ENCODE data around the gene DNASE1L3. TPM values are rescaled to one million over a fixed set of nuclear protein-coding genes. Genes with fewer than 3 reads are reported as not detected.

Gene DNASE1L3
- total and polyA plus RNA-seq, 2 of the 13 experiments (the other 11 are each of a cell fraction or from before 2014, with no cell fraction given), result 0.86 to 1.7 TPM

GRCh38 chr3:58143417-58144055 is 67.2 kb downstream of the DNASE1L3 start (continued):
- TF ChIP-seq ZFX (CRISPR knock-in tag; IDR thresholded peaks at IDR 0.05; ENCODE audit: low read depth) (peak; percentile 65), XRCC5 (optimal IDR thresholded peaks at IDR 0.05; ENCODE audit: low read length) (peak; percentile 76), ZNF292 (CRISPR knock-in tag; IDR thresholded peaks at IDR 0.05; ENCODE audit: borderline replicate concordance, low read depth) (peak; percentile 47; the same call in 1 of the 2 replicates), NKX3-1 (CRISPR knock-in tag; IDR thresholded peaks at IDR 0.05) (no peak), MXI1 (IDR thresholded peaks at IDR 0.05; ENCODE audit: borderline replicate concordance, low read depth, low read length) (peak; percentile 38; the same call in 1 of the 3 replicates), PHF21A (CRISPR knock-in tag; IDR thresholded peaks at IDR 0.05) (peak; percentile 20; the same call in 1 of the 2 replicates), RXRB (CRISPR knock-in tag; IDR thresholded peaks at IDR 0.05; ENCODE audit: borderline replicate concordance) (peak; percentile 95), THRA (CRISPR knock-in tag; IDR thresholded peaks at IDR 0.05; ENCODE audit: borderline replicate concordance) (peak; percentile 39; the same call in 1 of the 2 replicates), ARID5B (CRISPR knock-in tag; IDR thresholded peaks at IDR 0.05) (peak; percentile 61), REPIN1 (CRISPR knock-in tag; IDR thresholded peaks at IDR 0.05; ENCODE audit: borderline replicate concordance, low read depth) (no peak), ZNF616 (CRISPR knock-in tag; IDR thresholded peaks at IDR 0.05; ENCODE audit: low read depth) (no peak), HOMEZ (CRISPR knock-in tag; IDR thresholded peaks at IDR 0.05; ENCODE audit: low read depth) (0 out of 2 replicates have a peak, but pooled peaks have one; percentile 35), ZBTB7B (CRISPR knock-in tag; IDR thresholded peaks at IDR 0.05) (0 out of 2 replicates have a peak, but pooled peaks have one; percentile 25), GATAD2A (CRISPR knock-in tag; IDR thresholded peaks at IDR 0.05) (peak; percentile 76), HMG20A (CRISPR knock-in tag; IDR thresholded peaks at IDR 0.05; ENCODE audit: borderline replicate concordance) (peak; percentile 65; the same call in 1 of the 2 replicates), MAFF (IDR thresholded peaks at IDR 0.05; ENCODE audit: low read depth, low read length) (peak; percentile 48; the same call in 1 of the 2 replicates), HNF1B (CRISPR knock-in tag; IDR thresholded peaks at IDR 0.05) (peak; percentile 69), ZMAT3 (CRISPR knock-in tag; conservative IDR thresholded peaks at IDR 0.05) (0 out of 2 replicates have a peak, but pooled peaks have one; percentile 35), RELA (CRISPR knock-in tag; IDR thresholded peaks at IDR 0.05) (peak; percentile 82; the same call in 1 of the 2 replicates), FOSL2 (CRISPR knock-in tag; IDR thresholded peaks at IDR 0.05) (peak; percentile 13; the same call in 1 of the 2 replicates)
- TF ChIP-seq, protein P1, sequence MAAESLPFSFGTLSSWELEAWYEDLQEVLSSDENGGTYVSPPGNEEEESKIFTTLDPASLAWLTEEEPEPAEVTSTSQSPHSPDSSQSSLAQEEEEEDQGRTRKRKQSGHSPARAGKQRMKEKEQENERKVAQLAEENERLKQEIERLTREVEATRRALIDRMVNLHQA (CRISPR knock-in tag; IDR thresholded peaks at IDR 0.05), result no peak
